HG02840 (cell line): ENCODE results near the gene DLG4.

Experiments
- ATAC-seq: cut with Tn5 transposase; IDR thresholded peaks from one replicate; pipeline ENCODE4 v1.9.1; 2021; ENCODE audit warnings: mild to moderate bottlenecking, moderate library complexity, moderate number of reproducible peaks; ENCODE audit not compliant: unreplicated experiment, low FRiP score

The DLG4 gene

GRCh38 chr17:7216242-7217112 lies 3.2 kb downstream of the DLG4 start:
- no peak for ATAC-seq

DNA sequence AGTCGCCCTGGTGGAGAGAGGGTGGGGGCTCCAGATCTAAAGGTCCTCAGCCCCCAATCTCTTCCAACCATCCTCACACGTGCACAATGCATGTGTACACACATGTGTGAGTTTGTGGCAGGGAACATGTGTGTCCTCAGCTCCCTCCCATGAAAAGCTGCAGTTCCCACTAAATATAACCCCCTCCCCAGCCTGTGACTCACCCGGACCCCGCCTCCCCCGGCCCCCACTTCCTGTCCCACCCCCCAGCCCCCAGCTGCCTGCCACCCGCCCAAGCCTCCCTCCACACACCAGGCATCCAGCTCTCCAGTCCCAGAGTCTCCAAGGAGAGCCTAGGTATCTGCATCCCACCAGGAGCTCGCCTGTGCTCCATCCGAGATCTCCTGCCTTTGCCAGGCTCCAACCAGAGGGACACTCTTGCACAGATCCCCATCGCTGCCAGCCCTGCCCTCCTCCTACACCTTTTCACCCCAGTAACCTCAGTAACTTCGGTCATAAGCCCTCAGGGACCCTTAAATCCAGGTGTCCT lies 3.9 kb downstream of the DLG4 start:
- ATAC-seq, result no peak

- ATAC-seq, result no peak
These were observed 4.4 kb downstream of the DLG4 start for GRCh38 chr17:7215136-7215638.

- ATAC-seq, result peak; percentile 74
These were observed 5.1 kb downstream of the DLG4 start for GRCh38 chr17:7214300-7215135.

DNA sequence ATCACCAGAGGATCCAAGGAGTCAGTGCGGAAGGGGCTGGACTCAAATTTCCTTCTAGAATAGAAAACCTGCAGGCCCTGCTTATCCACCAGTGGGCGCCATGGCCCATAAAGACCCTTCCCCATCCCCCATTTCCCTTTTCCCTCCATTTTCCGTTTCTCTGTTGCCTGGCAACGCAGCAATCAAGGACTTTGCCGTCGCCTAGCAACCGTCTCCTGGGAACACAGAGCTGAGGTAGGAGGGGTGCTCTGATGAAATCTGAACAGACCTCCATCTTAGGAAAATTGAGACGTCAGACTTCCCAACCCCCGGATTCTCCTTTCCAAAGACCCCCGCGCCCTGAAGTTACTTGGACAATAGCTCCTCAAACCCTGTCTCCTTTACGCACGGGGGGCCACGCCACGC lies 5.7 kb downstream of the DLG4 start:
- no peak for ATAC-seq

- no peak for ATAC-seq
These were observed 8.0 kb downstream of the DLG4 start for GRCh38 chr17:7211491-7212273.

GRCh38 chr17:7208754-7209460 lies 10.7 kb downstream of the DLG4 start:
- no peak for ATAC-seq

GRCh38 chr17:7208027-7208571 lies 11.5 kb downstream of the DLG4 start:
- ATAC-seq, result no peak

DNA sequence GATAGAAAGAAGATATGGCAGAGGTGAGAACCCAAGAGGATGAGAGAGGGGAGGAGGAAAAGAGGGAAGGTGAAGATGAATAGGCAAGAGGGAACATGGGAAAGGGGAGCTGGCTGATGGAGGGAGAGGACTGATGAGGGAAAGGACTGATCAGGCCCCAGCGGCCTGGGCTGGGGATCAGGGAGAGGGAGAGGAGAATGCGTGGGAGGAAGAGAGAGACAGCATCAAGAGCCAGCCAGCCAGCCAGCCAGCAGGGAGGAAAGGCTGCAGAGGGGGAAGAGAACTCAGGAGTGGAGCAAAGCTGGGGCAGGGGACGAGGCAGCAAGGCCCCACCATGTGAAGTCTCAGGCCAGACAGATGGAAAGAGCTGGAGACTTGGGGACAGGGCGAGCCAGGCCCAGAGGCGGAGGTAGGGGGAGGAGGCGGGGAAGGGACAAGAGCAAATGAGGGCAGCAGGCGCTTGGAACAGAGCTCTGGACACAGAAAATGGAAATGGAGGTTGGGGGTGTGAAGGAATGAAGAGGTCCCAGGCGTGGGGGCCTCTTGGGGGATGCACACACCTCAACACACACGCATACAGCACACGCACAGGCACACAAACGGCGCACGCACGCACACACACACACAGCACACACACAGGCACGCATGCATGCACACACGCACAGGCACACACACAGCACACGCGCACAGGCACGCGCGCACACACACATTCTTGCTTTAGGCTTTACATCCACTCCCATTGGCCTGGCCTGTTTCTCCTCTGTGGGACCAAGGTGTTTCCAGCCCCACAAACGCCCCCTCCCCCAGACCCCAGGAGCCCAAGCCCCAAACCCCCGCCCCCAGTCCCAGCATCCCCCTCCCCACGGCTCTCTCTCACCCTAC lies 12.3 kb downstream of the DLG4 start:
- no peak for ATAC-seq

DNA sequence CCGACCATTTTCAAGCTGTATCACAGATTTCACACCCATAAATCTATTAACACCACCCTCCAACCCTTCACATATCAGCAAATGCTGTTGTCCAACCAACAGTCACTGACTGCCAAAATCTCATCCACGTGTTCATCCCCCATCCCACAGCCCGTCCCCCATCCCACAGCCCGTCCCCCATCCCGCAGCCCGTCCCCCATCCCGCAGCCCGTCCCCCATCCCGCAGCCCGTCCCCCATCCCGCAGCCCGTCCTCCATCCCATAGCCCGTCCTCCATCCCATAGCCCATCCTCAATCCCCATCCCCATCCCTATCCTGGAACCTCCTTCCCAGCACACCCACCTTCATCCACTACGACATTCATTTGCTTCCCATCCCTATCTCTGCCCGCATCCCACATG lies 14.1 kb downstream of the DLG4 start:
- no peak for ATAC-seq

DNA sequence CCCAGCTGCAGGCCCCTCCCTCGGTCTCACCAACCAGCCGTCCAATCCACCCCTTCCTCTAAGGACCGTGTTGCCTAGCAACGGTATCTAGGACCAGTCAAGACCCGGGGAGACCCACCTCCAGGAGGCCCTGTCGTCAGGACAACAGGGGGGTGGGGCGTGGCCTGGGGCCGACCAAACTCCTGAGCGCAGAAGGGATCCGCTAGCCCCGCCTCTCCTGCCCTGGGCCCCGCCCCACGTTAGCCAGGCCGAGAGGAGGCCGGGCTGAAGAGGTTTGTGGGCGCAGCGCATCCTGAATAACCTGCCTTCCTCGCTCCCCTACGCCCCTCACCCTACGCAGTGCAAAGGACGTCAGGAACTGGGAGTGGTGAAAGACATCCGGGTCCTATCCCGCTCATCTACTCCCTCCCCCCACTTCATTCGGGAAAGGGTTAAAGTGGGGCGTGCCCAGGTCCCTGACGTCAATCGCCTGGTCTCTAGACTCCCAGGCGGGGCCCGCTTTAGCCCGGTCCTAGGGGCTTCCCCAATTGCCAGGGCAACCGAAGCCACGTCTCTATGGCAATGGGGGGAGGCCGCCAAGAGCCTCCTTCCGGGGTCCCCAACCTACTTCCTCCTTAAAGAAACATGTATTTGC lies 14.7 kb downstream of the DLG4 start:
- peak; percentile 84 for ATAC-seq

- ATAC-seq, result no peak
These were observed 15.3 kb downstream of the DLG4 start for GRCh38 chr17:7204336-7204735.

GRCh38 chr17:7203391-7203790 lies 16.2 kb downstream of the DLG4 start:
- no peak for ATAC-seq

DNA sequence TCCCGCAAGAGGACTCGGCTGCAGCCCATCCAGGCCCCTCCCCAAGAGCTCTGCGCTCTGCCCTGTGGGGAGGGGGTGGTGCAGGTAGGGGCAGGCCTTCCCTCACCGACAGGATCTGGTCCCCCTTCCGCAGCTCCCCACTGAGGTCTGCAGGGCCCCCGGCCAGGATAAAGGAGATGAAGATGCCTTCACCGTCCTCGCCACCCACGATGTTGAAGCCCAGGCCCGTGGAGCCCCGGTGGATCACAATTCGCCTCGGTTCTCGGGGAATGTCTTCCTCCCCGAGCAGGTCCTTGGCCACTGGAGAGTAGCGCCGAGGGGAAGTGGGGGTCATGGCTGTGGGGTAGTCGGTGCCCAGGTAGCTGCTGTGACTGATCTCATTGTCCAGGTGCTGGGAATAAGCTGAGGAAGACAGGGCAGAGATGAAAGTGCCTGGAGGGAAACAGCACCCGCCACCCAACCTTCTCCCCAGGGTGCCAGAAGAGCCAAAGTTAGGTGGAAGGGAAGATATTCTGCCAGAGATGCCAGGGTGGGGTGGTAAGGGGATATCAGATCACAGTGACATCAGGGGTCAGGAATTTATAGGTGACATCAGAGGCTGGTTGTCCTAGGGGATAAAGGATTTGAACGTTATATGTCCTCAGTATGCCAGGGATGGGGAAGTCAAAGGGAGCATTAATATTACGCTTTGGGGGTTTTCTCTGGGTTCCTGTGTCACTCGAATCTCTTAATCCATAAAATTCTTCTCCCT lies 22.8 kb downstream of the DLG4 start:
- ATAC-seq, result no peak

DNA sequence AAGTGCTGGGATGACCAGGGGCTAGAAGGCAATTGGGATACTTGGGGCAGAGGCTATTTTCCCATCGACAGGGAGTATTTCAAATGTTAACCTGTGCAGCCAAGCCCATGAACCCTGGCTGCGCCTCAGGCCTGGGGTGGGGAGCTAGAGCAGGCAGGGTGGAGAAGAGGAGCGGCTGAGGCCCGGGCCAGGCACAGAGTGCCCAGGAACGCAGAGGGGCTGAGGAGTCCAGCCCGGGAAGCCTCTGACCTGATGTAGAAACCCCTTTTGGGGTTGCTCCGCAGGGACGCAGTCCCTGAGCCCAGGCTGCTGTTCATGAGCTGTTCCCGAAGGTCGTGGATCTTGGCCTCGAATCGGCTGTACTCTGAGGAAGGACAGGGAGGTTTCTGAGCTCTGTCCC lies 23.7 kb downstream of the DLG4 start:
- ATAC-seq, result no peak

- no peak for ATAC-seq
These were observed 27.2 kb downstream of the DLG4 start for GRCh38 chr17:7192271-7192937.
